ENCODE measurements around the gene MISFA.
"Not testable (repeated sequence)": the region's sequence is repeated elsewhere in the genome, so short reads cannot be mapped to it uniquely, and the experiment has no call there.

Gene MISFA

DNA sequence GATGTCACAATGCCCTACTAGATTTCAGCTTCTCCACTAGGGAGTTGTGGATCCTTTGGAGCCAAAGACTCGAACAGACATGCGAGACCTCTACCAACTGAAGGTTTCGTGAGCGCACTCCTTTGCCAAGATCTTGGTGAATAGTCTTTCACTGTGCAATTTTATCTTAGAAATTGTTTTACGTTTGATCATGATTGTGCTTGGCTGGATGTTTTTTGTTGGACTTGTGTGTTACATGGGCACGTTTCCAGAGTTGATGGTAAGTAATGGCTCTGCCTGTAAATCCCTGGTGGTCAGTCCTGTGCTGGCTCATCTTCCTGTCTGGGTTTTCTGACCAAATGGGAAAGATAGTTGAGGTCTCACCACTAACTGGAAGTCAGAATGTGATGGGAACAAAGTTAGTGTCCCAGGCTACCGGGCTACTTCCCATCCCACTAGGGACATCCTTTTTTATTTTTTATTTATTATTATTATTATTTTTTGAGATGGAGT lies at the start of gene MISFA:
MISFA (plus strand) TSS at position 51 of the 492 bp plus-strand sequence; CDS start at position 191, 140 bp downstream.
- DNase-seq, result no peak

DNA sequence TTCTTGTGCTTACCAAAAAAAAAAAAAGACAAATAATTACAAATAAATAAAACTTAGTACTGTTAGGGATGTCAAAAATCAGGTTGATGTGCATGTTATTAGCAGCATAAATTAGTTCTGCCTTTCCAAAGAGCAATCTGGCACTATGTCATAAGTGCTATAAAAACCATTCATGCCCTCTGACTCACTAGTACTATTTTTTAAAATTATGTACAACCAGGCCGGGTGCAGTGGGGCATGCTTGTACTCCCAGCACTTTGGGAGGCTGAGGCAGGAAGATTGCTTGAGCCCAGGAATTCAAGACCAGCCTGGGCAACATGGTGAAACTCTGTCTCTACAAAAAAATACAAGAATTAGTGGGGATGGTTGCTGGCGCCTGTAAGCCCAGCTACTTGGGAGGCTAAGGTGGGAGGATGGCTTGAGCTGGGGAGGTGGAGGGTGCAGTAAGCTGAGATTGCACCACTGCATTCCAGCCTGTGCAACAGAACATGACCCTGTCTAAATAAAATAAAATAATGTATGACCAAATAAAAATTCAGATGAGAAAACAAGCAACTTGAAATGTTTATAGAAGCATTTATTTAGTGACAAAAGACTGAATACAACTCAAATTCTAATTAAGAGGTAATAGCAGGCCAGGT lies 36.4 kb upstream of the MISFA start:
- DNase-seq, result no peak

DNA sequence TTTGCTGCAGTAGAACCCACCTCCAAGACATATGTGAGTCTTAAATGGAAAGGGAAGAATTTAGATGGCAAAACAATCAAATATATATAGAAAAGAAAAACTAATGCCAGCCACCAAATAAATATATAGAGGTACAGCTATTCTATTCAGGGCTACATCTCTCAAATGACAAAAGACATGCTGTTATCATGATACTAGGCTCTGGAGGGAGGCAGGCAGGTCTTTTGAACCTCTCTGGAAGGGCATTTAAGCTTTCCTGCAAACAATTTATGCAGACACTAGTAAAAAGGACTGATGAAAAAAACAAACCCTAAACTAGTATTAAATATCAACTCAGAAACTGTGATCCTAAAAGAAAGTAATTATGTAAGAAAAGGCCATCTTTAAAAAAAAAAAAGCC lies 35.4 kb upstream of the MISFA start:
- no peak for DNase-seq

DNA sequence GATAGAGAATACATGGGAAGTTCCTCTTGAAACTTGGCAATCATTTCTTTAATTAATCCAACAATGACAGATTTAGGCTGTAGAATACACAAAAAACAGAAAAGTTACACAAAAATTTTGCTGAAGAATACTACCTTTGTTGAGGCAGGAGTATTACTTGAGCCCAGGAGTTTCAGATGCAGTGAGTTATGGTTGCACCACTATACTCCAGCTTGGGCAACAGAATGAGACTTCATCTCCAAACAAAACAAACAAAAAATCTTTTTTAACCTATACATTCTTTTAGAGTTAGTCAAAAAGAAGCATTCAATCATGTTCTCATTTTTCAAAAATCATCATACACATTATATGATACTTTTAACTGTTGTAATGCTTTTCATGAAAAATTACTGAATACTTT lies 33.2 kb upstream of the MISFA start:
- DNase-seq, result no peak

DNA sequence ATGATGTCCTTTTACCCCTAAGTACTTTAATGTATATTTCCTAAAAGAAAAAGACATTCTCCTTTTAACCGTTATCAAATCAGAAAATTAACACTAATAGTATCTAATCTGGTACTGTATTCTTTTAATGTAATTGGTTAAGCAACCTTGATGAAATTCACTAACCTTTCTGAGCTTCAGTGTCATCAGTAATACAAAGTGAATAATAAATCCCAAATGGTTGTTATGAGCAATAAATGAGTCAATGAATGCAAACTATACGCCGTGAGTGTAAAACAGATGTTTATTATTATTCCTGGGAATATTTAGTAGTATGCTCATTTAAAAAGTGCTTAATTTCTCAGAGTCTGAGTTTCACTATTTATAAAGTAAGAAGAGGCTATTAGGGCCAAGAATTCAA lies 32.5 kb upstream of the MISFA start:
- no peak for DNase-seq

DNA sequence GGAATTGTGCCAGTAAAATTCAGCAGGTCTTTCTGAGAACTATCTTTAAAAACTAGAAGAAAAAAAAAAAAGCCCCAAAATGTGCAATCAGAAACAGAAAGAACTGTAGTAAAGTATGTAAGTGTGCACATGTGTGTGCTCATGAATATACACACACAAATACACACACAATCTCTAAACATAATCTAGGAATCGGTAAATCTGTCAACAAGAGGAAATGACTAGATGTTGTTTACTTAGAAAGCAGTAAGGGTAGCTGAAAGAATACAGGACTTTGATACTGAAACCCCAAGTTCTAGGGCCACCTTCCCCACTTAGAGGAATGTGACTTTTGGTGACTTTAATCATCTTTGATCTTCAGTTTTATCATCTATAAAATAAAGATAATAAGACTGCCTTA lies 24.2 kb upstream of the MISFA start:
- no peak for DNase-seq

DNA sequence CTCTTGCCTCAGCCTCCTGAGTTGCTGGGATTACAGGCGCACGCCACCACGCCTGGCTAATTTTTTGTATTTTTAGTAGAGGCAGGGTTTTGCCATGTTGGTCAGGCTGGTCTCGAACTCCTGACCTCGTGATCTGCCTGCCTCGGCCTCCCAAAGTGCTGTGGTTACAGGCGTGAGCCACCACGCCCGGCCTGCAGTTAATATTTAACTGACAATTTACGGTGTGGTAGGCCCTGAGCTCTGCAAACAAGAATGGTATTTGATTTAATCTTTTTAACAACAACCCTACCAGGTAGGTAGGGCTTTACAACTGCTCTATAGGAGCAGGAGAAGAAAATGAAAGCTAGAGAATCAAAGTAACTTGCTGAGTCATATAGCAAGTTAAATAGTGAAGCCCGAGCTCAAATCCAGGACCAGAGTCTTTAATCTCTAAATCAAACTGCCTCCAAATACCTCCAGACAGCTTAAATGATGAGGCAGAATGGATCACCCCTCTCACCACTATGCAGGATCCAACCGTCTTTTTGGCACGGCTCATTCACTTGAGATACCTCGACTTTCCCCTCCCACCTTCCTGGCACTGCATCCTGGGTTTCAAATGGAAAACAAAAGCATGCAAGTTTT lies 20.5 kb upstream of the MISFA start:
- DNase-seq, result no peak

DNA sequence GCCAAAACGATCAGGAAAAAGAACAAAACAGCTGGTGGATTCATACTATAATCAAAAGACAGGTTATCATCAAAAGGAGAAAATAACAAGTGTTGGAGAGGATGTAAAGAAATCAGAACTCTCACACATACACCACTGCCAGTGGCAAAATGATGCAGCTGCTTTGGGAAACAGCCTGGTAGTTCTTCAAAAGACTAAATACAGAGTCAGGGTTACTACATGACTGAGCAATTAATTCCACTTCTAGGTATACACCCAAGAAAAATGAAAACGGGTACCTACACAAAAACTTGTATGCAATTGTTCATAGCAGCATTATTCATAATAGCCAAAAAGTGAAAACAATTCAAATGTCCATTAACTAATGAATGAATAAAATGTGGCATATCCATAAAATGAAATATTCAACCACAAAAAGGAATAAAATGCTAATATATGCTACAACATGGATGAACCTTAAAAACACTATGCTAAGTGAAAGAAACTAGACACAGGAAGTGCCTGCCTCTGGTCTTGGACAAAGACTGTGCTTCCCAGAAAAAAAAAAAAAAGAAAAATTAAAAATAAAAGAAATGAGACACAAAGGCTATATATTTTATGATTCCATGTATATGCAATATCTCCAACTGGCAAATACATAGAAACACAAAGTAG lies 19.3 kb upstream of the MISFA start:
- no peak for DNase-seq

DNA sequence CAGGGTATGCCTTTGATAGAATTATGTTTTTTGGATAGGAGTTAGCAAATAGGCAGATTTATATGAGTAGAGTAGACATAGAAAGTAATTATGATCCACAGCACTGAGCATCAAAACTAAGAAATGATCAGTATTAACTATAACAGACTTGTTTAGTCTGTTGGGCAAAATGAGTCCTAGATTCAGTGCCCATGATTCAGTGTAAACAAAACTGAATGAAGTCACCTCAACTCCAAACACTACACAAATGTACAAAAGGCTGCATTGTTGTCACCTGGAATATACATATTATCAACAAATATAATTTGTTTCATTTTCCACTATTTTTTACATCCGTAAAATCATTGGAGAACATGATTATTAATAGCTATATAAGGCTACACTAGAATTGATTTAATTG lies 17.8 kb upstream of the MISFA start:
- no peak for DNase-seq

DNA sequence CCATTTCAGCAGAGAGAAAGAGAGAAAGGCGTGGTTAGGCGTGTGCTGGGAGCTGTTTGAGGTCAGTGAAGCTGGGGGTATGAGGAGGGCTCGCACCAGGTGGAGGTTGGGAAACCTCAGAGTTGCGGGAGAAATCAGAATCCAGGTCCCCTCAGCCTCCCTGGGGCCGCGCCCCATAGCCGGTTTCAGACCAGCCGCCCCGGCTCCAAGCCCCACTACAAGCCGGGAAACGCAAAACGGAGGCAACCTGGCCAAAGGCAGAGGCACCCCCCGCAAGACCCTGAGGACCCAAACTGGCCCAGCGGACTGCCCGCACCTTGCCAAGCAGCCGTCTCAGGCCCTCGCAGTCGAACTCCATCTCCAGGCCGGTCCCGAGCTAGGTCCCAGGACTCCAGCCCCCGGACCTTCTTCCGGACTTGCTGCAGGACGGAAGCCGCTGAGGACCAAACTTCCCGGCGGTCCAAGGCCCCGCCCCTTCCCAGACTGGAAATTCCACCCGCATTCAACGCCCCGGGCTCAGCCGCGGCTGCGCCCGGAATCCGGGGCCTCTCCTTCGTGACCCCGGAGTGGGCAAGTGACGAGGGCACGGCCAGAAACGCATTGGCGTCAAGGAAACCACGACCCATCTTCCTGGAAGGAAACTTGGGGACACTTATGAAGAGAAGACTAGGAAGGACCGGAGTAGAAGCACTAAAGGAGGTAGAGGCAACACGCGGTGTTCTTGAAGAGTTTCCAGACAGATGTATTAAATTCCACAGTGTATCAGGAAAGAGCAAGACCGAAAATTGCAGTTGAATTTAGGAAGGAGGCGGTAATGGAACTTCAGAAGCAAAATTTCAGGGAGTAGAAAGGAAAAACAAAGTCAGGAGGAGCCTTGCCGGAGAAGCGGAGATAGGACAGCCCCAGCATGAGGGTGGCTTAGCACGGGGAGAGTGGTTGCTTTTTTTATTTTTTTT lies 11.0 kb upstream of the MISFA start, which contains the start of gene UEVLD:
UEVLD (minus strand) TSS at position 438 of the 956 bp plus-strand sequence; CDS start at position 358, 80 bp downstream.
- peak; percentile 8 to 27 (median 21) for DNase-seq

DNA sequence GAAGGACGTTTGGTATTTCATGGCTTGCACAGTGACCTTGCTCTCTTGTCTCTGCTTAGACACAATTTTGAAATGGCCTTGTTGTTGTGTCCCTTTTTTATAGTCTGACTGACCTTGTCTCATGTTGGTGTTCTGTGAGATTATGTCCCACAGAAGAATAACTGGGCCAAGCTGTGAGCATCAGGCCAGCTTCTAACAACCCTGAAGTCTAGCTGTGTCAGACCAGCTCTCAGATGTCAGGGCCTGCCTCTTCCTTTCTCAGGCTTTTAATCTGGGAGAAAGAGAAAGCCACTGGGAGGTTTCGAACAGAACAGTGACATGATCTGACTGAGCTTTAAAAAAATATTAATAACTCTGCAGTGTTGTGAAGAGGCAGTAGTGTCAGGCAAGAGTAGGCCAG lies 9.0 kb upstream of the MISFA start:
- no peak for DNase-seq

DNA sequence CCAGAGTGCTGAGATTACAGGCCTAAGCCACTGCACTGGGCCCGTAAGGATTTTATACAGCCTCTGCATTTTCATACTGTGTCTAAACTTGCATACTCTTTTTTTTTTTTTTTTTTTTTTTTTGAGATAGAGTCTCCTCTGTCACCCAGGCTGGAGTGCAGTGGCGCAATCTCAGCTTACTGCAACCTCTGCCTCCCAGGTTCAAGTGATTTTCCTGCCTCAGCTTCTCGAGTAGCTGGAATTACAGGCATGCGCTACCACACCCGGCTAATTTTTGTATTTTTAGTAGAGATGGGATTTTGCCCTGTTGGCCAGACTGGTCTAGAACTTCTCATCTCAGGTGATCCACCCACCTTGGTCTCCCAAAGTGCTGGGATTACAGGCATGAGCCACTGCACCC lies 5.5 kb upstream of the MISFA start:
- DNase-seq, result not testable (repeated sequence)

DNA sequence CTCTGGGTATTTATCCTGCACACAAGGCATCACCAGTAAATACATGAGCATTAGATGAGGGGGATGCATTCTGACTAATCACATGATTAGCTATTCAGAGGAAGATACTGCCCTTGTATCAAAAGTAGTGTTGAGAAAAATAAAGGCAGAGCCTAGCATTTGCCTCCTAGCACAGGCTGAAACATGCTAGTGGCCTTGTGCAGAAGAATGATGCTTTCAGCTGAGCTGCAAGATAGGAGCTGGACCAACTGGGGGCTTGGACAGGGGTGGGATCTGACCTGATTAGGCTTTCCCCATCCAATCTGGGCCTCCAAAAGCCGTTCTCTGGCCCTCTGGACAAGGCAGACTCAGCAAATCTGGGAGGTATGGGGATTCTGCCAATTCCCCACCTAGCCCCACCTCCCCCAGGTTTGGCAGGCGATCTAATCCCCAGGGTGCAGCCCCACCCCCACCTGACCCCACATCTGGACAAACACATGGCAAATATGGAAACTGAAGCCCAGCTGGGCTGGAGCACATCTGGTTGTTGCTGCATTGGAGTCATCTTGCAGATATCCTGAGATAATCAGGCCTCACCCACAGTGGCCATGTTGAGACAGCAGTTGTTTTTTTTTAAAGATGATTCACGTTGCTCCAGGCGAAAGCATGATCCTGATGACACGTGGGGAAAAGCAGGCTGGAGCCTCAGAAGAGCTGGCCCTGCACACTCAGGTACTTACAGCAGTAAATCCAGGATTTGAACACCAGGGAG lies 4.4 kb upstream of the MISFA start:
- no peak for DNase-seq

DNA sequence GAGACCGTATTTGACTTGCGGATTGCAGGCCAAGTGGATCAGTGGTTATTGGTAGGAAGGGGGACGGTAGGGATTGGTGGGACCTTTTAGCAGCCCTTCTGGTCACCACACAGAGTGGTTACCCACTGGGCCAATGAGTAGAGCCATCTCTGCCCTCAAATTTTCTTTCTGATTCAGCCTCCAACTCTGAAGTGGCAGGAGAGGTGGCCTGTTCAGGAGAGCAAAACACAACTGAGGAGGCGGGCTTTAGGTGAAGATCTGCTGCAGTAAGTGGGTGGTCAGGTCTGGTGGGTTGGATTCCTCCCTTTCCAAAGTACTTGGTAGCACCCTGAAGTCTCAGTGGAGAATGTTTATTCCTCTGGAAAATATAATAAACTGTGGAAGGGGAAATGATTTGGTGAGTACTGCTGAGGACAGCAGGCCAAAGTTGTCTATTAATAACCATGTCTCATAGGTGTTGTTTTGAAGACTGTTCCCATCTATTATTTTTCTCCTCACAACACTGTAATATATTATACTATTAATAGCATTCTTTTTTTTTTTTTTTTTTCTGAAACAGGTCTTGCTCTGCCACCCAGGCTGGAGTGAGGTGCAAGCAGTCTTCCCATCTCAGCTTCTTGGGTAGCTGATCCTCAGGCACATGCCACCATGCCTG lies 1.5 kb downstream of the MISFA start:
- no peak for DNase-seq

DNA sequence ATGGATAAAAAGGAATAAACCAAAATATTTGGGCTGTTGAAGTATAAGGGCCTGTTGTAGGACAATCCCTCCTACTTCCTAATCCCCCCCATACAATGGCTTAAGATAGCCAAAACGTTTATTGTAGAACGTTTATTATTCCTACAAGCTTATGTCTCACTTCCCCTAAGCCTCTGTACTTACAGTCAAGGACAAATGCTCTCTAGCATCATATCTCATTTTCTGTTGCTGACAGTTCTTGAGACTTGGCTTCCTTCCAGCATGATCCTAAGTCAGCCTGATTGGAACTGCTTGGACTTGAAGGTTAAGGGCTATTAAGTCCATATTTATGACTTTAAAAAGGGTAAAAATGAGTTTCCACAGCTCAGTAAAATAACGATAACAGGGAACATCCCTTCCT lies 8.8 kb downstream of the MISFA start:
- no peak for DNase-seq

DNA sequence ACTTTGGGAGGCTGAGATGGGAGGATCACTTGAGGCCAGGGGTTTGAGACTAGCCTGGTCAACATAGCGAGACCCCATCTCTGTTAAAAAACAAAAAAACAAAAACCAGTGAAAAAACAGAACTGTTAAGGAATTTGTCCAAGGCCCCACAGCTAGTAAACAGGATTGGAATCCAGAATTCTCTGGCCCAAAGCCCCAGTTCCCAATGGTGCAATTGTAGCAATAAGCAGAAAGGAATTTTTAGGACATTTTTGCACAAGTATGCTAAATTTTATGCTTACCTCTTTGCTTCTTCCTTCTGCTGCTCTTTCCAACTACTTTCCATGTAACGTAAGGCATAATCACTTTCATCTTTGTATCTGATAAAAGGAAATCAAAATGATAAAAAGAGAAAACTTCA lies 11.6 kb downstream of the MISFA start:
- no peak for DNase-seq

DNA sequence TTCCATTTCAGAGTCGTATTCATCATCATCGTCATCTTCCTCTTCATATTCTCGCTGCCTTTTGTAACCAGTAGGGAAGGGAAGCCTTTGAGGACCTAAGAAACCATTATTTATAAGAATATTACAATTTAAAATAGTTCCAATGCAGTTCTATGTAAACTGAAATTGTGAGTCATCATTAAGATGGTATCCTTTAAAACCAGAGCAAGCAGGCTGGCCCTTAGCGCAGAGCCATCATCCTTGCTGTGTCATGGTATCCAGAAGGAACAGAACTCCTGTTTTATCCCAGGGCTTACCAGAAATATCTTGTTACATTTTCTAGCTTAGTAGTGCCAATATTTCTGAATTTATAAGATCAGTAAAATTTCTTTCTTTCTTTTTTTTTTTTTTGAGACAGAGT lies 12.8 kb downstream of the MISFA start:
- no peak for DNase-seq

DNA sequence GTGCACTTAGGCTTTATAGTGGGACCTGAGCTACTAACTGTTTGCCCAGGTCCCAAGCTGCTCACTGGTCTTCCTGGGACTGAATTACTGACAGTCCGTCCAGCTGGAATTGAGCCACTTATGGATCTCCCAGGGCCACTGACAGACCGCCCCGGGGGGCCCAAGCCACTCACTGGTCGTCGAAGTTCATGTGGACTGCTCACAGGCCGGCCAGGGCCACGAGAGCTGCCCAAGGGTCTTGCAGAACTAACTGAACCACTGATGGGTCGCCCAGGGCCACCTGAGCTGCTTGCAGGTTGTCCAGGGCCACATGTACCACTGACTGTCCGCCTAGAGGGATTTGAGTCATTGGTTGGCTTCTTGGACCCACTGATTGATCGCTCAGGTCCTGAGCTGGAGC lies 15.1 kb downstream of the MISFA start:
- DNase-seq, result no peak

DNA sequence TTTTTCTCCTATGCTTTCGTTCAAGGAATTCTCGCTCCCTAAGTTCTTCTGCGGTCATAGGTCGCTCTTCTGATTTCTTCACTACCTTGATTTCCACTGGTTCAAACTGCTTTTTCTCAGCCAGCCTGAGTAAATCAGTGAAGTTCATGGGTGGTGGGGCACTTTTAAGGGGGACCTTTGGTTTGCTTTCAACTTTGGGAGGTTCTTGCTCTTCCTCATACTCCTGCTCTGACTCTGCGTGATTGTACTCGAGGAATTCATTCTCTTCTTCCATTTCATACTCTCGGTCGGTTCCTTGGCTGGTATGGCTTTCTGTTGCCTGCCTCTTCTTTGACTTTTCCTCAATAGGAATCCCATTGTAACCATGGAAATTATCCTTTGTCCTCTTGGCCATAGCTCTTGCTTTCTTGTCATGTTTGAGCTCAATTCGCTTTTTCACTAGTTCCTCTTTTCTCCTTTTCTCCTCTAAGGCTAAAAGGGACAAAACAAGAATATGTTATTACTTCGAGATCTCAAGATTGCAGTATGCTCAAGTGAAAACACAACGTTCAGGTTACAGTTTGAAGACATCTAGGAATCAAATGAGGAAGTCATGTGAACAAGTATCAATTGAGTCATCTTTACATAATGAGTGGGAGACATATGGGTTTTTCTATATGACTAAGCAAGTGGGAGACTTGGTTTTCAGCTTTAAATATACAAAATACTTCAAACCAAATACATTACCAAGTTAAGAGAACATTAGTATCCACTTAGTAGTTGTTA lies 16.2 kb downstream of the MISFA start:
- no peak for DNase-seq

DNA sequence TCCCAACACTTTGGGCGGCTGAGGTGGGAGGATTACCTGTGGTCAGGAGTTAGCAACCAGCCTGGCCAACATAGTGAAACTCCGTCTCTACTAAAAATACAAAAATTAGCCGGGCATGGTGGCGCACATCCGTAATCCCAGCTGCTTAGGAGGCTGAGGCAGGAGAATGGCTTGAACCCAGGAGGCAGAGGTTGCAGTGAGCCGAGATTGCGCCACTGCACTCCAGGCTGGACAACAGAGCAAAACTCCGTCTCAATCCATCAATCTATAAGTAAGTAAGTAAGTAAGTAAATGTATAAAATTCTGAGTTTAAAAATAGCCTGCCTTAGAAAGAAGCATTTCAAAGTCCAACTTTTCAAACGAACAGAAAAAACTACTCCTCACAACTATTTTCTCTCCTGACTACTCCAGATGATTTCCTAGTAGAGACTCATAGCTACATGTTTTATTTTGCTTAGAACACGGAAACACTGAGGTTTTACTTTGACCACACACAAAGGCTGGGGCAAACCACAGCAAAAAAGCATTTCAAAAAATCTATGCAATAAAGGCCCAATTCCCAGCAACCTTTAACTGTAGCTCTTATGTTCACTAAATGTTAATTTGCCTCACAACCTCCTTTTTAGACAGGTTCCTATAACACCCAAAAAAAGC lies 18.2 kb downstream of the MISFA start:
- no peak for DNase-seq

Measured in activated CD4-positive, CD25-positive, alpha-beta regulatory T cell (primary cell).